NCI-H748 treated with DMSO at 0.1 percent for 48 hours (cell line): ENCODE measurements around the gene CARD8.

Source experiments
- DNase-seq: peaks from one replicate; lab custom pipeline; 2025; lab: John Stamatoyannopoulos, UW

The CARD8 gene

DNA sequence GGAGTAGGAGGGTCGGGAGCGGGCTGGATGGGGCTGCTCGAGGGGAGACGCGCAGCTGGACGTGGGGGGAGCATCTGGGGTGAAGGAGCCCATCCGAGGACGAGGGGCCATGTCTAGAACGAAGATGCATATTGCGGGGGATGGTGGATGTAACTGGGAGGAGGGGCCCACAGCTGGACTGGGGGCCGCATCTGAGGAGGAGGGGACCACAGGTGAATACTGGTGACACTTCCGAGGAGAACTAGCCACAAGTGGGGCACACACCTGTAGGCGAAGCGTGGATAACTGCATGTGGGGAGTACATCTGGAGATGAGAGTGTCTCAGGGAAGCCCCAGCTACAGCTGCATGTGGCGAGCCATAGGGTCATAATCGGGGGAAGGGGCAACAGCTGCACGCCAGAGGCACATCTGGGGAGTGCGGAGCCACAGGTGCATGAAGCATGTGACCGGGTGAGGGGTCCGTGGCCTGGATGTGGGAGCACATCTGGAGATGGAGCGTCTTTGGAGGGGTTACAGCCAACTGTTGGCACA, 84.8 kb downstream of the CARD8 start:
- peak; percentile 59 for DNase-seq

DNA sequence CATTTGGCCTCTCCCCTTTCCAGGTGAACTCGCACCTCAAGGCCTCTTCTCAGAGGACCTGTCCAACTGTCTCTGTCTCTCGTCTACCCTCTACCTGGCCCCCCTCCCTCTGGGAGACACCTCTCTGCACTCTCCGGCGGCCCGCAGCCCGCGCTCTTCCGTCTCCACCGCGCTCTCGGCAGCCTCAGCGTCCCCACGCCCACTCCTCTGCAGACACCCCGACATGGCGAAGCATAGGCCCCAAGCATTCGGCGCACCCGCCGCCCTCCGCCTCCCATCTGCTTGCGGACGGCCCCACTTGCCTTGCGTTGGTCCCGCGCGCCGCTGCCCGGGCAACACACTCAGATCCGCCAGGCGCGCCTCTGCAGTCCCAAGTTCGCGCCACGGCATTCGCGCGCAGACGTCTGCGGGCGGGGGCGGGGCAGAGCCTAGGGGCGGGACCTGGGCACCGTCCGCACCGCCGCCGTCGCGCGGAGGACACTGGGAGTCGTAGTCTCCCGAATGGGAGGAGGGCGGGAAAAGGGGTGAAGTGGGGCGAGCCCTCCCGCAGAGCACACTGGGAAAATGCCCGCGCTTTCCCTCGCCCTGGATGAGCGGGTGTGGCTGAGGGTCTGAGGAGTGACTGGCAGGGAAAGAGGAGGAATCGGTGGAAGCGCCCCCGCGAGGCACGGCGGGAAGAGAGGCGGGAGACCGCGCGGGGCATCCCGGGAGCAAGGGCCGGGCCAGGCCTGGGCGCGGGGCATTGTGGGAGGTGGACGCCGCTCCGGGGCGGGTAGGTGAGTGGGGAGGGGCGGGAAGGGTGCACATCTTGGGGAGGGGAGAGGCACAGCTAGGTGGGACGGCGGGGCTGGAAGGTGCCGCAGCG, 85.5 kb downstream of the CARD8 start, which contains the start of the genes LIG1 and ZSWIM9:
Gene LIG1 (minus strand): TSS at position 406 of the 865 bp plus-strand sequence. CDS start 4,778 bp downstream, outside the sequence.
Gene ZSWIM9 (plus strand): TSS at position 742 of the 865 bp plus-strand sequence. CDS start 1,123 bp downstream, outside the sequence.
- DNase-seq, result peak; percentile 96

DNA sequence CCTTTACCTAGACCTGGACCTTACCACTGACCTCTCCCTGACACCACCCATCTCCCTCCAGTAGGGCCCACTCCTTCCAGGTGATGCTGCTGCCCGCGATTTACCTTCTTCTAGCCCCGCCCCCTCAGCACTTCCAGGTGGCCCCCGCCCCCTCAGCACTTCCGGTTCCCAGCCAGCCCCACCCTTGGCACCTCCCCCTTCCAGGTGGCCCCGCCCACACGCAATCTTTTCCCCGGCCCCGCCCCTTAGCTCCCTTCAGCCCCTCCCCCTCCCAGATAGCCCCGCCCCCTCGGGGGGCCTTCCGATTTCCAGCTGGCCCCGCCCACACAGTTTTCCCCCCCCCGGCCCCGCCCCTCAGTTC, 86.2 kb downstream of the CARD8 start:
- peak; percentile 91 for DNase-seq

DNA sequence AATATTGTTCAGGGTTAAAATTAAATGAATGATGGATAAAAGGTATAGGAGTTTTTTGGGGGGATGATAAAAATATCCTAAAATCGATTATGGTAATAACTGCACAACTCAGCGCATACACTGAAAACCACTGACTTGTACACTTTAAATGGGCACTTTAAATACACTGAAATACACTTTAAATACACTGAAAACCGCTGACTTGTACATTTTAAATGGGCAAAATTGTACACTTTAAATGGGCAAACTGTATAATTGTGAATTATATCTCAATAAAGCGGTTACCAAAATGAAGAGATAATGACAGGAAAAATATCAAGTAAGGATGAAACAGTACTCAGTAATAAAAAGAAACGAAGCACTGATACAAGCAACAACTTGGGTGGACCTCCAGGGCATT, 87.0 kb downstream of the CARD8 start:
- DNase-seq, result no peak

DNA sequence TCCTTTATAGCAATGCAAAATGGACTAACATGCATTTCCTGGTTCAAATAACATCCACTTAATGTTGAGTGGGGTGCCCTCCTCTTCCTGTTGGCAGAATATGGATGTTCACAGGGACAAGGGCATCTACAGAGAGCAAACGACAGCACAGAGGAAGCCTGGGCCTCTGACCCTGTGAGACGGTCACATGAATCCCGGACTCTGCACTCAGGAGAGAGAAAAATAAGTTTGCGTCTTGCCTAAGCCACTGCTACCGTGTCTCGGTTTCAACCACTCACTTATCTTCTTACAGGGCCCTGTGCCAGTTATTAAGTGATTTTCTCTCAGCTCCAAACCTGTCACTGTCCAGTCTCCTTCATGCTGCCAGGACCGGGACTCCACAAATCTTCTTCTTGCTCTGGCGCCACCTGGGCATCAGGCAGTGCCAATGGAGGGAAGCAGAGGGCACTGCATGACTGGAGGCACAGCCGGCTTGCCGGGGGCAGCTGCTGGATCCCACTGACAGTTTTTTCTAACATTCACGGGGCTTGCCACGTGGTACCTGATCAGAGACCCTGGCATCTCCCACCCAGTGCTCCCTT, 97.4 kb downstream of the CARD8 start:
- DNase-seq, result no peak
